ENCODE measurements around the gene RANBP10. TPM values are rescaled to one million over a fixed set of nuclear protein-coding genes. Genes with fewer than 3 reads are reported as not detected.

The RANBP10 gene
- total RNA-seq, 1 donor from 2014 or later, result 14.7 TPM

GRCh38 chr16:67719048-67719777, 87.1 kb downstream of the RANBP10 start, which contains the start of gene GFOD2:
Gene GFOD2, minus strand, starts transcription at chr16:67719316. Its CDS starts 33,601 bp downstream, at chr16:67685715.
- Histone ChIP-seq H3K4me3 (peak within 1 kb of the TSS; percentile 100), H3K27me3 (ENCODE audit: low read depth) (no peaks in the 10 kb centered on the region), H3K36me3 (peaks cover 11% of the 10 kb centered on the region), H3K4me1 (peaks cover 34% of the 10 kb centered on the region), H3K27ac (replicated peaks) (peak within 1 kb of the TSS; percentile 96), H3K9me3 (replicated peaks) (no peaks in the 10 kb centered on the region)
- peak; percentile 97 for DNase-seq
- TF ChIP-seq, protein P1, sequence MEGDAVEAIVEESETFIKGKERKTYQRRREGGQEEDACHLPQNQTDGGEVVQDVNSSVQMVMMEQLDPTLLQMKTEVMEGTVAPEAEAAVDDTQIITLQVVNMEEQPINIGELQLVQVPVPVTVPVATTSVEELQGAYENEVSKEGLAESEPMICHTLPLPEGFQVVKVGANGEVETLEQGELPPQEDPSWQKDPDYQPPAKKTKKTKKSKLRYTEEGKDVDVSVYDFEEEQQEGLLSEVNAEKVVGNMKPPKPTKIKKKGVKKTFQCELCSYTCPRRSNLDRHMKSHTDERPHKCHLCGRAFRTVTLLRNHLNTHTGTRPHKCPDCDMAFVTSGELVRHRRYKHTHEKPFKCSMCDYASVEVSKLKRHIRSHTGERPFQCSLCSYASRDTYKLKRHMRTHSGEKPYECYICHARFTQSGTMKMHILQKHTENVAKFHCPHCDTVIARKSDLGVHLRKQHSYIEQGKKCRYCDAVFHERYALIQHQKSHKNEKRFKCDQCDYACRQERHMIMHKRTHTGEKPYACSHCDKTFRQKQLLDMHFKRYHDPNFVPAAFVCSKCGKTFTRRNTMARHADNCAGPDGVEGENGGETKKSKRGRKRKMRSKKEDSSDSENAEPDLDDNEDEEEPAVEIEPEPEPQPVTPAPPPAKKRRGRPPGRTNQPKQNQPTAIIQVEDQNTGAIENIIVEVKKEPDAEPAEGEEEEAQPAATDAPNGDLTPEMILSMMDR (IDR thresholded peaks at IDR 0.05; ENCODE audit: borderline replicate concordance), result no peak
- intact Hi-C loops (cut with micrococcal nuclease), result no loop called here

DNA sequence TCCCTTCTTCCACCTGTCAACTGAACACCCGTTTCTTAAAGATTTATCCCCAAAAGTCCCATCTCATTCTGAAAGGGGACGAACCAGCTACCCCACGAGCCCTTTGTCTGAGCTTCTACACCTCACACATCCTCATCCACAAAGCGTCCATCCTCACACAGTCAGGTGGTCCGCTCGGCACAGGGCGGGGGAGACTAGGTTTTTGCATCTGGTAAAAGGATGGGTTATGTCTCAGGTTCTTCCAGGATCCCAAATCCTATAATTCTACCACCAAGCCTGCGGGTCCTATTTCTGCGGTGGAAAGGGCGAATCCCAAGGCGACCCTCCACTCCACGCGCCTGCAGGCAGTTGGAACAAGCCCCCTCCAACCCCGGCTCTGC, 87.7 kb downstream of the RANBP10 start:
- Histone ChIP-seq H3K27ac (replicated peaks) (peak overlapping the region; percentile 96), H3K4me3 (peak overlapping the region; percentile 100), H3K9me3 (replicated peaks) (no peaks in the 10 kb centered on the region), H3K36me3 (peaks cover 6% of the 10 kb centered on the region), H3K4me1 (peaks cover 34% of the 10 kb centered on the region), H3K27me3 (ENCODE audit: low read depth) (no peaks in the 10 kb centered on the region)
- intact Hi-C loops (cut with micrococcal nuclease), result no loop called here
- TF ChIP-seq, protein P1 (IDR thresholded peaks at IDR 0.05; ENCODE audit: borderline replicate concordance), result no peak
- no peak for DNase-seq

DNA sequence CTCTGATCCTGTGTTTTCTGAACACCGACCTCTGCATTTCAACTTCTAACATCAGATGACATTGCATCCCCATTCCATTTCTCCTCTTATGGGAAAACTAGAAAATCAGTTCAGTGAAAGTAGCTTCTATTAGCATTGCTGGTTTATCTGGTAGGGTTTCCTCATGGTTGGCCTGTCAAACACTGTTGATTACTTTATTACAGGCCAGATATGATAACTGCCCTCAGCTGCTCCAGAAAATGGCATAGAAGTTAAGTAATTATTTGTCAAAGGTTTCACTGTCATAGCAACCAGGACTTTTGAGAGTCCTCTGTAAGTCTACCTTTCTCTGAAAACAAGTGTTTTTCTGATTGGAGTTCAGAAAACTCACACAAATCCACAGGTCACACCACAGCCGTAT, 90.3 kb downstream of the RANBP10 start:
- Histone ChIP-seq H3K9me3 (replicated peaks) (no peaks in the 10 kb centered on the region), H3K36me3 (no peaks in the 10 kb centered on the region), H3K27ac (replicated peaks) (no peak overlapping the region), H3K4me3 (no peak overlapping the region), H3K27me3 (ENCODE audit: low read depth) (no peaks in the 10 kb centered on the region), H3K4me1 (peaks cover 34% of the 10 kb centered on the region)
- TF ChIP-seq, protein P1 (IDR thresholded peaks at IDR 0.05; ENCODE audit: borderline replicate concordance), result no peak
- DNase-seq, result no peak
- intact Hi-C loops (cut with micrococcal nuclease), result no loop called here

GRCh38 chr16:67714522-67714921, 91.8 kb downstream of the RANBP10 start:
- H3K36me3 ChIP-seq, result no peaks in the 10 kb centered on the region
- intact Hi-C loops (cut with micrococcal nuclease), result no loop called here
- H3K27ac ChIP-seq (replicated peaks), result no peak overlapping the region
- H3K27me3 ChIP-seq (ENCODE audit: low read depth), result no peaks in the 10 kb centered on the region
- DNase-seq, result no peak
- TF ChIP-seq, protein P1 (IDR thresholded peaks at IDR 0.05; ENCODE audit: borderline replicate concordance), result no peak
- H3K4me3 ChIP-seq, result no peak overlapping the region
- H3K4me1 ChIP-seq, result peaks cover 22% of the 10 kb centered on the region
- H3K9me3 ChIP-seq (replicated peaks), result no peaks in the 10 kb centered on the region

DNA sequence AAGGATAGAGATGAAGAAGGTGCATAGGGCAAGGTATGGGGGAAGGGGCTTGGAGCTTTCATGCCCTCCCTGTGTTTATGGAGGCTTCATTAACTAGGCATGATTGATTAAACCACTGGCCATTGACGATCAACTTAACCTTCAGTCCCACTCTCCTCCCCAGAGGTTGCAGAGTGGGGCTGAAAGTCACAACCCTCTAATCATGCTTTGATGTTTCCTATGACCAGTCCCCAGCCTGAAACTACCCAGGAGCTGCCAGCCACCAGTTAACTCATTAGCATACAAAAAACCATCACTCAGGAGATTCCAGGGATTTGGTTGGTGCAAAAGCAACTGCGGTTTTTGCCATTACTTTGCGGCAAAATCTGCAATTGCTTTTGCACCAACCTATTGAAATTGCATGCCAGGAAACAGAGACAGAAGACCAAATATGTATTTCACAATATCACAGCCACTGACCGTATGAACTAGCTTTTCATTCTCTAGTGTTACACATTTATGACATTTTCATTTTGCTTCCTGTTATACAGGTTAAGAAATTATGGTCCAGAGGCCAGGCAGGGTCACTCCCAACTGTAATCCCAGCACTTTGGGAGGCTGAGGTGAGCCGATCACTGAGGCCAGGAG, 92.6 kb downstream of the RANBP10 start:
- H3K4me1 ChIP-seq, result peaks cover 15% of the 10 kb centered on the region
- no peak overlapping the region for H3K27ac ChIP-seq (replicated peaks)
- TF ChIP-seq, protein P1 (IDR thresholded peaks at IDR 0.05; ENCODE audit: borderline replicate concordance), result no peak
- H3K27me3 ChIP-seq (ENCODE audit: low read depth), result no peaks in the 10 kb centered on the region
- H3K36me3 ChIP-seq, result no peaks in the 10 kb centered on the region
- no peaks in the 10 kb centered on the region for H3K9me3 ChIP-seq (replicated peaks)
- H3K4me3 ChIP-seq, result no peak overlapping the region
- intact Hi-C loops (cut with micrococcal nuclease), result no loop called here
- no peak for DNase-seq
